Hepatic stellate cell (primary cell): ENCODE measurements around the gene PPP1R9A.

Source experiments
- DNase-seq: peaks from one replicate; pipeline ENCODE4 v3.0.0; 2011; ENCODE audit warnings: low spot score

Gene PPP1R9A

DNA sequence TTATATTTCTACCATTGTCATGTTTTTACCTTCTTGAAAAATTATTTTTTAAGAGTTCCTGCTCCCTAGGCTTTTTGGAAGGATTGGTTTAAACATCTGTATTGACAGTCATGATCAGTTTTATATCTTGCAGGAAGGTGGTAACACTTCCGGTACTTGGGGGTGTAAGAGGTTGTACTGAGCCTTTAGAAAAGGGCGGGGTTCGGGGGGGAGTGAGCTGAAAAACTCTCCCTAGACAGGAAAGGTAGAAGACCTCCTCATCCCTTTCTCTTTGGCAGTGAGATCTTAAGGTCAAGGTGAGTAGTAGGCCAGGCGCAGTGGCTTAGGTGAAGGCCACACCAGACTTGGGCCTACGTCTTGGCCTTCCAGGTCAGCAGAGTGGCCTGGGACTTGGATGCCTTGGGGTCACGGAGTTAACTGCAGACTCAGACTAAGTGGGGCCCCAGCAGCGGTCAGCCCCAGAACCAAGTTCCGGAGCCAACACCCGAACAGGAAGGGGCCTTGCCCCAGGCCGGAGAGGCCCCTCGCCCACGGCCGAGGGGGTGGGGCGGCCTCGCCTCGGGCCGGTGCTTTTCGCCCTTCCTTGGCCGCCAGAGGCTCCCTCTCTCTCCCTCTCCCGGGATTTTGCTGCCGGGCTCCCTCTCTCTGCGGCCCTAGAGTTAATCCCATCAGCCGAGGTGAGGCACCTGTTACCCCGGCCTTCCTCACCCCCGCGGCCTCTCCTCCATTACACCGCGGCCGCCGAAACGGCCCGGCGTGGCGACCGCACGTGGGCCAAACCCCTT is at the start of gene PPP1R9A:
TSS of gene PPP1R9A (plus strand) at position 569 of the 785 bp plus-strand sequence. CDS start 2,520 bp downstream, outside the sequence.
- peak; percentile 5 for DNase-seq

GRCh38 chr7:94871132-94871531 is 36.3 kb upstream of the PPP1R9A start:
- no peak for DNase-seq

DNA sequence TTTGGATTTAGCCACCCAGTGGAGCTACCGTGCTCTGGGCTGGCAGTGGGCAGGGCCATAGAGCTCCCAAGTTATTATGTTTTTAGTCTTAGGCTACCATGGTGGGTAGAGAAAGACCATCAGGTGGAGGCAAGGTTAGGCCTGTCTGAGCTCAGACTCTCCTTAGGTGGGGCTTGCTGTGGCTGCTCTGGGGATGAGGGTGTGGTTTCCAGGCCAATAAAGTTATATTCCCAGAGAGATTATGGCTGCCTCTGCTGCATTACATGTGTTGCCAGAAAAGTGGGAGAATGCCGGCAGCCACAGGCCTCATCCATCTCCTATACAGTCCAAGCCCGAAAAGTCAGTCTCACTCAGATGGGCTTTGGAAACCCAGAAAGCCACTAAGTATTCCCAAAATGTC is 34.2 kb upstream of the PPP1R9A start:
- DNase-seq: no peak

DNA sequence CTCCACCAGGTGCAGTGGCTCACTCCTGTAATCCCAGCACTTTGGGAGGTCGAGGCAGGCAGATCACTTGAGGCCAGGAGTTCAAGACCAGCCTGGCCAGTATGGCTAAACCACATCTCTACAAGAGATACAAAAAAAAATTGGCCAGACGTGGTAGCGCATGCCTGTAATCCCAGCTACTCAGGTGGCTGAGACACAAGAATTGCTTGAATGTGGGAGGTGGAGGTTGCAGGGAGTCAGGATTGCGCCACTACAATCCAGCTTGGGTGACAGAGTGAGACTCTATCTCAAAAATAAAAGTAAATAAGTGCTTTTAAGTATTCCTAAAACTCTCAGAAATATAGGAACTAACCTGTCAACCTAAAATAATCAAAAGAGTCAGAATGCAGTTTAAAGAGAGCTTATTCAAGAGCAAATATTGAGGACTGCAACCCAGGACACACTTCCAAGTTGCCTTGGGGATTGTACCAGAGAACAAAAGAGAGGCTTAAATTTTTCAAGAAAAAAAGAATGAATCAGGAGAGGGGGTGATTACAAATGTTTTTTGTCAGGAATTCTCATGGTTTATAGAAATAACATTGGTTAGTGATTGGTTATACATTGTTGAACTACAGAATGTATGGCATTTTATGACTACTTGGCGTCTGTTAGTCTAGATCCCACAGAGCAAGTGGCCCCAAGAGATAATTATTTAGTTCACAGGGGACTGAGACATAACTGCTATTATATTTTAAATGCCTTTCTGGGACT is 33.2 kb upstream of the PPP1R9A start:
- no peak for DNase-seq

GRCh38 chr7:94875201-94875600 is 32.2 kb upstream of the PPP1R9A start:
- DNase-seq: no peak

DNA sequence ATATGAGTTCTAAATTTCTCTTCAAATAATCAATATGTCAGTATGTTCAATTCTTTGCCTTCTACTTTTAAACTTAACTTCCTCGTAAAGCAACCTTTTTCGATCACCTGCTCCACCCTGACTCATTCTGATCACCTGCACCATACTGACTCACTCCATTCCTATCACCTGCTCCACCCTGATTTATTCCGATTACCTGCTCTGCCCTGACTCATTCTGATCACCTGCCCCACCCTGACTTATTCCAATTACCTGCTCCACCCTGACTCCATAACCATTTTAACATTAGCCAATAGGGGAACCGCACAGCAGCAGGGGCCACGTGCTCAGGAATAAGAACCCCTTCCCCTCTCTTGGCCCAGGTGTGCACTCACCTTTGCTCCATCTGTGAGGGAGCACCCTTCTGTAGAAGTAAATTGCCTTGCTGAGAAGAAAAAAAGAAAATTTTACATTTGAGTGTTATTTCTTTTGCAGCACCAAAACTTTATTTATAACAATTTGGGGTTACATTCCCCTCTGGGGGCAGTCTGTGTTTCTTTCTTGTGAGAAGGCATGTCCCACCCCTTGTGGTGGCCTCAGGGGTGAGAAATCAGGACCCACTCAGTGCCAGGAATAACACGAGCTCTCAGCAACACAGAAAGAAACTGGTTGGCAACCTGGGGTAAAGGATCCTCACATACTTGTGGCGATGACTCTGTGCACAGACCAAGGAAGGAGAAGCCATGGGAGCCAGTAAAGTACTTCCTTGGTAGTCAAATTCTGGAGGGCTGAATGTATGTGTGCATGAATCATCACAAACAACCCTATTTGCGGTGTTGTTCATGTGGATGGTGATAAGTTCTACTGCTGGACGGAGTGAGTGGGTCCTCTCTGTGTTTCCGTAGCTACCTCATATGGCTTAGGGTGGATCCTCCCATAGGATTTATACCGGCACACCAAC is 29.4 kb upstream of the PPP1R9A start:
- no peak for DNase-seq

DNA sequence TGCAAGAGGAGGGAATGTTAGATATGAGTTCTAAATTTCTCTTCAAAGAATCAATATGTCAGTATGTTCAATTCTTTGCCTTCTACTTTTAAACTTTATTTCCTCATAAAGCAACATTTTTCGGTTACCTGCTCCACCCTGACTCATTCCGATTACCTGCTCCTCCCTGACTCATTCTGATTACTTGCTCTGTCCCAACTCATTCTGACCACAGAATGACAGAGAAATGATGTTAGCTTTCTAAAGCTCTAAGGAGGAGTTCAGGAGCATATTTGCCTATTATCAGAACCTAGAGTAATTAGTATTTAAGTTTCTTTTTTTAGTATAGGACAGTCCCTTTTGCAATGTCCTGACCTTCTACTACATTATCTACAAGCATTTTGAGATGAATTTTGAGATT is 24.5 kb upstream of the PPP1R9A start:
- no peak for DNase-seq

DNA sequence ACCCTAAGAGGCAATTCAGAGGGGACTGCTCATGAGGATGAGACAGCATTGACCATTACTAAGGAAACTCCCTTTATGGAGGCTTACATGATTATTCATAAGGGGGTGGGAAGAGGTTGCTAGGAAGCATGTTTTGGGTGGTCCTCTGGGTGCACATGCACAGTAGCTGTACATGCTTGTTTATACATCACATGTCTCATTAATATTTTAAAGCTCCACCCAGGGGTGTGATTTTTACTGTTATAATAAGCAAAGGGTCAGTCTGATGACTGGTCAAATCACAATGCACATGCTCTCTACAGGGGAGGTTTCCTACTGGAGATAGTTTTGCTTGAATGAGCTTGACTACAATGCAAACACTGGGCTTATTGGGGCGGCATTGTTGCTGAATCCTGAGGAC is 23.8 kb upstream of the PPP1R9A start:
- DNase-seq: no peak

GRCh38 chr7:94888551-94888950 is 18.8 kb upstream of the PPP1R9A start:
- DNase-seq: no peak

- DNase-seq: no peak
Measured at GRCh38 chr7:94888995-94889523, 18.3 kb upstream of the PPP1R9A start.

- no peak for DNase-seq
Measured at GRCh38 chr7:94890216-94890615, 17.2 kb upstream of the PPP1R9A start.

- DNase-seq: no peak
Measured at GRCh38 chr7:94893661-94894060, 13.7 kb upstream of the PPP1R9A start.

- DNase-seq: no peak
Measured at GRCh38 chr7:94897541-94897940, 9.9 kb upstream of the PPP1R9A start.

GRCh38 chr7:94898340-94898739 is 9.1 kb upstream of the PPP1R9A start:
- DNase-seq: no peak

DNA sequence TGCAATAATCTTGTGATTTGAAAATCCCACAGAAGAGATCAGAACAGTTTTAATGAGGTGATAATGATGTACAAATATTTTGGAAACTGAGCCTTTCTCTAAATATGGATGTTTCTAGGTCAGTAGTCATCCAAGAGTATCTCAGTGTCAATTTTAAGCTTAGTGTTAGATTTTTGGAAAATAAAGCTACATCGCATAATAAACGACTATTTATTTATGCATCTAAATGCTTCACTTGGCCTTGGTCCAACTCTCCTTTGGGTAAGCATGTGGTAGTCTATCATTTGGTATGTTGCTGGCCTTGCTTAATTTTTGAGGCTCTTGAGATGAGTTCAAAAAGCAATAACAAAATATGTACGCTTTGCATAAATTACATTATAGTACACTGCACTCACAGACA is 5.4 kb upstream of the PPP1R9A start:
- DNase-seq: no peak

- no peak for DNase-seq
Measured at GRCh38 chr7:94903971-94904370, 3.4 kb upstream of the PPP1R9A start.

- no peak for DNase-seq
Measured at GRCh38 chr7:94904982-94905381, 2.4 kb upstream of the PPP1R9A start.

- DNase-seq: no peak
Measured at GRCh38 chr7:94906065-94906851, 1.1 kb upstream of the PPP1R9A start.

DNA sequence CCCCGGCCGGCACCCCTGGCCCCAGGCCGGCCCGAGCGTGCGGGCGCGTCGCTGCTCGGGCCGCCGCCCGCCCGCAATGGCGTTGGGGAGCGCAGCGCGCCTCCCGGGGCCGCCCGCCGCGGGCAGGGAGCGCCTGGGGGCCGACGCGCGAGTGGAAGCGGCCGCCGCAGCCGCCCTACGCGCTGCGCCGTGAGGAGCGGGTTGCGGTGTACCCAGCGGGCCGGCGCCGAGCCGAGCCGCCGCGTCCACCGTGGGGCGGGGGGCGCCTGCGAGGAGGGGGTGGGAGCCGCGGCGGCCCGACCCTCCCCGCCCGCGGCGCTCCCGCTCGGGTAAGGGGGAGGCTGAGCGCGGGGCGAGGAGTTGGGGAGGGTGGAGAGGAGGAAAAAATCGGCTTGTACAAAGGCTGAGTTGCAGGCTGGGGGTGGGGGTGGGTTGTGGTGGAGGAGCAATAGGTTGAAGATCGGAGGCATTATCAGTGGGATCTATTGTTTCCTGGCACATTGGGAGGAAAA is 473 bp downstream of the PPP1R9A start:
- DNase-seq: peak; percentile 4

- DNase-seq: no peak
Measured at GRCh38 chr7:94908323-94909178, 1.2 kb downstream of the PPP1R9A start.
